ENCODE data around the gene CALML5.

DNA sequence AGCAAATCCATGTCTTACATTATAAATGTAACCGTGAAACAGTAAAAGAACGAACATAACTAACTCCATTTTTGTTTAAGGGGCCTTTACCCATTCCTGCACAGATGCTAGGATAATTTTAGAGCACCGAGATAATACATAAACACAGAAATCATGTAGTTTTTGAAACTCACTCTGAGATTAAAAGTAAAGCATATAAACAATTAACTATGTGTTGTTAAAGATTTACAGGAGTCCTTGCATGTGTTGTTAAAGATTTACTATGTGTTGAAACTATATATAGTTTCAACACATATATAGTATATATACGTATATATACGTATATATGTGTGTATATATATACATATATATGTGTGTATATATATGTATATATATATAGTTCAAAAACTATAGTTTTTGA is 18.2 kb upstream of the CALML5 start:
- TF ChIP-seq EP300 (IDR thresholded peaks at IDR 0.05; ENCODE audit: borderline replicate concordance) (no peak), TAF1 (IDR thresholded peaks at IDR 0.05; ENCODE audit: low read depth) (no peak), REST (IDR thresholded peaks at IDR 0.05; ENCODE audit: low read depth) (no peak)
